Peyer's patch (tissue), 4 donors: ENCODE measurements around the gene NTRK2. TPM values are rescaled to one million over a fixed set of nuclear protein-coding genes. Genes with fewer than 3 reads are reported as not detected.

Experiments used
- DNase-seq, 3 donors: peaks; one replicate each; pipeline ENCODE4 v3.0.0-alpha.2; 2017 to 2019
- H3K27ac ChIP-seq, 4 donors: fragments of 200-600 bp; sonication (generic); one replicate each; pipeline ENCODE4 v1.5.1; 2016 to 2019
- H3K27me3 ChIP-seq, 2 donors: fragments of 200-600 bp; sonication (generic); one replicate each; pipeline ENCODE4 v1.5.1; 2019
- H3K36me3 ChIP-seq, 3 donors: fragments of 200-600 bp; sonication (generic); one replicate each; pipeline ENCODE4 v1.5.1; 2016 to 2019
- H3K4me1 ChIP-seq, 4 donors: fragments of 200-600 bp; sonication (generic); one replicate each; pipeline ENCODE4 v1.5.1; 2016 to 2019
- H3K4me3 ChIP-seq, 4 donors: fragments of 200-600 bp; sonication (generic); 1 replicate in 3 of 4; 2 replicates in 1 of 4; pipeline ENCODE4 v1.5.1; 2016 to 2019; ENCODE audit warnings: mild to moderate bottlenecking in 1 of 4
- H3K9me3 ChIP-seq, 4 donors: fragments of 200-600 bp; sonication (generic); one replicate each; pipeline ENCODE4 v1.5.1; 2016 to 2019; ENCODE audit warnings: mild to moderate bottlenecking in 1 of 4
- CTCF ChIP-seq, 6 experiments: fragments of 450-650 bp in 4 of 6; fragments of 200-600 bp in 2 of 6; sonication (generic) in 1 of 6; IDR thresholded peaks; one replicate each; pipeline ENCODE4 v1.5.1; 2017 to 2019; ENCODE audit warnings: antibody characterized with exemption in 6 of 6, mild to moderate bottlenecking in 3 of 6, moderate library complexity in 1 of 6
- POLR2A ChIP-seq, 2 donors: fragments of 450-650 bp; IDR thresholded peaks; one replicate each; pipeline ENCODE4 v1.5.1; 2017; ENCODE audit warnings: antibody characterized with exemption in 2 of 2, mild to moderate bottlenecking in 2 of 2, moderate library complexity in 2 of 2
- total RNA-seq, 4 donors: library from RNA; depleted of rRNA; stranded (reverse); fragments of >200 nt; gene quantifications; one replicate each; pipeline ENCODE4 v1.1.0, GENCODE V29; 2016

The NTRK2 gene
- total RNA-seq, 4 donors from 2014 or later: 0.35 to 1.7 (median 0.84) TPM

GRCh38 chr9:84851935-84852585, 182.5 kb downstream of the NTRK2 start:
- H3K4me3 ChIP-seq: no peak overlapping the region

GRCh38 chr9:84852617-84853301, 183.2 kb downstream of the NTRK2 start:
- Histone ChIP-seq H3K9me3 (no peaks in the 10 kb centered on the region), H3K4me3 (no peak overlapping the region), H3K36me3 (no peaks in the 10 kb centered on the region), H3K27me3 (no peaks in the 10 kb centered on the region), H3K4me1 (no peaks in the 10 kb centered on the region), H3K27ac (no peak overlapping the region)
- no peak for DNase-seq
- TF ChIP-seq POLR2A (IDR thresholded peaks at IDR 0.05): no peak
- TF ChIP-seq CTCF (IDR thresholded peaks at IDR 0.05): no peak

More at GRCh38 chr9:84851935-84852585, 182.5 kb downstream of the NTRK2 start:
- no peak for DNase-seq
- Histone ChIP-seq H3K9me3 (no peaks in the 10 kb centered on the region), H3K36me3 (no peaks in the 10 kb centered on the region), H3K27me3 (no peaks in the 10 kb centered on the region), H3K4me1 (no peaks in the 10 kb centered on the region), H3K27ac (no peak overlapping the region)
- no peak for TF ChIP-seq CTCF (IDR thresholded peaks at IDR 0.05)
- no peak for TF ChIP-seq POLR2A (IDR thresholded peaks at IDR 0.05)

- H3K27ac ChIP-seq: no peak overlapping the region
- H3K9me3 ChIP-seq: no peaks in the 10 kb centered on the region
- TF ChIP-seq CTCF (IDR thresholded peaks at IDR 0.05) (no peak), POLR2A (IDR thresholded peaks at IDR 0.05) (no peak)
- H3K4me3 ChIP-seq: no peak overlapping the region
- no peaks in the 10 kb centered on the region for H3K27me3 ChIP-seq
- no peaks in the 10 kb centered on the region for H3K36me3 ChIP-seq
- DNase-seq: no peak
- H3K4me1 ChIP-seq: no peaks in the 10 kb centered on the region
These were observed 186.7 kb downstream of the NTRK2 start for GRCh38 chr9:84856181-84856632.

- Histone ChIP-seq H3K27me3 (no peaks in the 10 kb centered on the region), H3K4me1 (no peaks in the 10 kb centered on the region), H3K36me3 (no peaks in the 10 kb centered on the region), H3K9me3 (no peaks in the 10 kb centered on the region), H3K4me3 (no peak overlapping the region), H3K27ac (no peak overlapping the region)
- DNase-seq: no peak
- TF ChIP-seq POLR2A (IDR thresholded peaks at IDR 0.05): no peak
These were observed 187.7 kb downstream of the NTRK2 start for GRCh38 chr9:84857211-84857610.

- Histone ChIP-seq H3K27me3 (no peaks in the 10 kb centered on the region), H3K36me3 (no peaks in the 10 kb centered on the region), H3K4me1 (no peaks in the 10 kb centered on the region), H3K4me3 (no peak overlapping the region), H3K9me3 (no peaks in the 10 kb centered on the region), H3K27ac (no peak overlapping the region)
- DNase-seq: no peak
- TF ChIP-seq CTCF (IDR thresholded peaks at IDR 0.05): no peak
- no peak for TF ChIP-seq POLR2A (IDR thresholded peaks at IDR 0.05)
These were observed 188.8 kb downstream of the NTRK2 start for GRCh38 chr9:84858364-84858763.
